Type B pancreatic cell (in vitro differentiated cells): ENCODE measurements around the gene FBXO45. TPM values are rescaled to one million over a fixed set of nuclear protein-coding genes. Genes with fewer than 3 reads are reported as not detected.

Experiments used
- DNase-seq: peaks from one replicate; pipeline ENCODE4 v3.0.0; 2021; ENCODE audit warnings: mixed read lengths; ENCODE audit not compliant: unreplicated experiment; ENCODE audit errors: extremely low spot score
- H3K27ac Mint-ChIP-seq: 2 replicates; pipeline ENCODE4 v1.8.0; 2021; ENCODE audit warnings: mild to moderate bottlenecking, mixed read lengths
- H3K27me3 Mint-ChIP-seq: 2 replicates; pipeline ENCODE4 v1.8.0; 2021; ENCODE audit warnings: mixed read lengths
- H3K36me3 Mint-ChIP-seq: 2 replicates; pipeline ENCODE4 v1.8.0; 2021; ENCODE audit warnings: mixed read lengths
- H3K4me1 Mint-ChIP-seq: one replicate; pipeline ENCODE4 v1.8.0; 2021; ENCODE audit warnings: mixed read lengths; ENCODE audit not compliant: unreplicated experiment
- H3K4me3 Mint-ChIP-seq: 2 replicates; pipeline ENCODE4 v1.8.0; 2021; ENCODE audit warnings: mild to moderate bottlenecking, mixed read lengths
- H3K9me3 Mint-ChIP-seq: 2 replicates; pipeline ENCODE4 v1.8.0; 2021; ENCODE audit warnings: mixed read lengths
- total RNA-seq: library from RNA; stranded (reverse); gene quantifications from 2 replicates; pipeline ENCODE4 v1.2.1, GENCODE V29; 2021; ENCODE audit warnings: low replicate concordance
- TF ChIP-seq, protein P1 (sequence below): fragments of 200-600 bp; sonication (generic); conservative IDR thresholded peaks from 2 replicates; pipeline ENCODE4 v1.5.0; 2021; ENCODE audit warnings: antibody characterized with exemption, mild to moderate bottlenecking

The FBXO45 gene
- total RNA-seq, 1 donor from 2014 or later = 14.8 TPM

DNA sequence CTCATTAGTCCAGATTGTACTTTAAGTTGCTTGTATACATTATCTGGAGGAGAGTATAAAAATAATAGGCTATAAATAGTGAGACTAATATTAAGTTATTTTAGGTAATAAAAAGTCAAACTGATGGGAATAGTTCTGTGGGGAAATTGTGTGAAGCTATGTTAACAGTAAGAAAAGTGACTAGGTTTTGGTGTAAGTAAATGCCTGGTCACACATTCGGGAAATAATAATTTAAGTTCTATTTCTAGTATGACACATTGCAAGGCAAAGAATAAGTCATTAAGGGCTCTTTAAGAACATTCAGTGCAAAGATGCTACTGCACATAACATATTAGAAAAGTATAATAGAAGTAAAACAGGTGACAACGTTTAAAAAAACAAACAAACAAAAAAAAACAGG, 52.2 kb downstream of the FBXO45 start:
- no peaks in the 10 kb centered on the region for H3K36me3 Mint-ChIP-seq
- H3K27ac Mint-ChIP-seq = no peak overlapping the region
- peaks cover 12% of the 10 kb centered on the region for H3K4me1 Mint-ChIP-seq
- H3K4me3 Mint-ChIP-seq = no peak overlapping the region
- H3K27me3 Mint-ChIP-seq = no peaks in the 10 kb centered on the region
- TF ChIP-seq, protein P1, sequence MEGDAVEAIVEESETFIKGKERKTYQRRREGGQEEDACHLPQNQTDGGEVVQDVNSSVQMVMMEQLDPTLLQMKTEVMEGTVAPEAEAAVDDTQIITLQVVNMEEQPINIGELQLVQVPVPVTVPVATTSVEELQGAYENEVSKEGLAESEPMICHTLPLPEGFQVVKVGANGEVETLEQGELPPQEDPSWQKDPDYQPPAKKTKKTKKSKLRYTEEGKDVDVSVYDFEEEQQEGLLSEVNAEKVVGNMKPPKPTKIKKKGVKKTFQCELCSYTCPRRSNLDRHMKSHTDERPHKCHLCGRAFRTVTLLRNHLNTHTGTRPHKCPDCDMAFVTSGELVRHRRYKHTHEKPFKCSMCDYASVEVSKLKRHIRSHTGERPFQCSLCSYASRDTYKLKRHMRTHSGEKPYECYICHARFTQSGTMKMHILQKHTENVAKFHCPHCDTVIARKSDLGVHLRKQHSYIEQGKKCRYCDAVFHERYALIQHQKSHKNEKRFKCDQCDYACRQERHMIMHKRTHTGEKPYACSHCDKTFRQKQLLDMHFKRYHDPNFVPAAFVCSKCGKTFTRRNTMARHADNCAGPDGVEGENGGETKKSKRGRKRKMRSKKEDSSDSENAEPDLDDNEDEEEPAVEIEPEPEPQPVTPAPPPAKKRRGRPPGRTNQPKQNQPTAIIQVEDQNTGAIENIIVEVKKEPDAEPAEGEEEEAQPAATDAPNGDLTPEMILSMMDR = no peak
- DNase-seq = no peak
- no peaks in the 10 kb centered on the region for H3K9me3 Mint-ChIP-seq

- no peak for DNase-seq
- H3K4me1 Mint-ChIP-seq = peaks cover 12% of the 10 kb centered on the region
- H3K36me3 Mint-ChIP-seq = no peaks in the 10 kb centered on the region
- no peaks in the 10 kb centered on the region for H3K9me3 Mint-ChIP-seq
- H3K4me3 Mint-ChIP-seq = no peak overlapping the region
- no peak overlapping the region for H3K27ac Mint-ChIP-seq
- TF ChIP-seq, protein P1 = no peak
- no peaks in the 10 kb centered on the region for H3K27me3 Mint-ChIP-seq
Observed at GRCh38 chr3:196621611-196622010, 53.2 kb downstream of the FBXO45 start.

- Mint-ChIP-seq H3K4me3 (no peak overlapping the region), H3K27ac (no peak overlapping the region), H3K36me3 (no peaks in the 10 kb centered on the region), H3K4me1 (peaks cover 9% of the 10 kb centered on the region), H3K27me3 (no peaks in the 10 kb centered on the region), H3K9me3 (no peaks in the 10 kb centered on the region)
- no peak for DNase-seq
- TF ChIP-seq, protein P1 = no peak
Observed at GRCh38 chr3:196624067-196624790, 55.8 kb downstream of the FBXO45 start.

GRCh38 chr3:196624907-196625306, 56.4 kb downstream of the FBXO45 start:
- Mint-ChIP-seq H3K27ac (no peak overlapping the region), H3K4me3 (no peak overlapping the region), H3K9me3 (no peaks in the 10 kb centered on the region), H3K27me3 (no peaks in the 10 kb centered on the region), H3K4me1 (peaks cover 6% of the 10 kb centered on the region), H3K36me3 (no peaks in the 10 kb centered on the region)
- no peak for DNase-seq
- TF ChIP-seq, protein P1 = no peak

DNA sequence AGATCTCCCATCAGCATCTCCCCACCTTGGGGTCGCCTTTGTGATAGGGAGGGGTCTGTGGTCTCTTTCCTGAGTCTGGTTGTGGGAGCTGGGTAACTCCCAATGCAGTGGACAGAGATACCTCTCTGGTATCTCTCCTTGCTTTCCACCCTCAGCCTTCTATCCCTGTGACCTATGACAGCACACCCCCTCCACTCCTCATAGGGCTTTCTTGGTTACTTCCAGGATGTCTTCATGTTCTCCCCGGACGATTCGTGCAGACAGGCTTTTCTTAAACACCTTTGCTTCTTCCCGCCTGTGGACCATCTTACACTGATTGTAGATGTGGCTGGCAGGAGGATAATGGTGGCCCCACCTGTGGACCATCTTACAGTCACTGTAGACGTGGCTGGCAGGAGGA, 56.9 kb downstream of the FBXO45 start:
- TF ChIP-seq, protein P1 = no peak
- H3K36me3 Mint-ChIP-seq = no peaks in the 10 kb centered on the region
- DNase-seq = no peak
- H3K9me3 Mint-ChIP-seq = no peaks in the 10 kb centered on the region
- H3K4me1 Mint-ChIP-seq = peaks cover 2% of the 10 kb centered on the region
- no peaks in the 10 kb centered on the region for H3K27me3 Mint-ChIP-seq
- no peak overlapping the region for H3K4me3 Mint-ChIP-seq
- no peak overlapping the region for H3K27ac Mint-ChIP-seq

DNA sequence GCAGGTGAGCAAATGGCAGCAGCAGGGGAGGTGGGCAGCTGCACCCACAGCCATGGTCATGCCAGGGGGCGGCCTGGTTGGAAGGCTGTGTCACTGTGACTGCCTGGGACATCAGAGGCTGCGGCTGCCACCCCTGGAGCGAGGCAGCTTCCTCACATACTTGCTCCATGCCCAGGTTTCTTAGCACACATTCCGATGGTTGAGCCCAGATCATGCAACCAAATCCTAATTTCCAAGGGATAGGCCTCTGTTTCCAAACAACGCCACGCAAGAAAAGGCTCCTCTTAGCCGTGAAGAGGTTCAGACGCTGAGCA, 59.4 kb downstream of the FBXO45 start:
- H3K27ac Mint-ChIP-seq = no peak overlapping the region
- no peak for DNase-seq
- no peak overlapping the region for H3K4me3 Mint-ChIP-seq
- TF ChIP-seq, protein P1 = no peak
- H3K27me3 Mint-ChIP-seq = no peaks in the 10 kb centered on the region
- no peaks in the 10 kb centered on the region for H3K36me3 Mint-ChIP-seq
- H3K4me1 Mint-ChIP-seq = peaks cover 11% of the 10 kb centered on the region
- no peaks in the 10 kb centered on the region for H3K9me3 Mint-ChIP-seq
